ENCODE measurements around the gene JDP2. TPM values are rescaled to one million over a fixed set of nuclear protein-coding genes. Genes with fewer than 3 reads are reported as not detected.

The JDP2 gene
- total and polyA plus RNA-seq, 2 of the 4 experiments (the other 2 are of a cell fraction) = 35.7 to 38.4 TPM

- H3K9me3 ChIP-seq (ENCODE audit: control insufficient read depth, insufficient read depth, low read length) = no peaks in the 10 kb centered on the region
- ChIA-PET CTCF (no interaction called here), POLR2A (ENCODE audit: unreplicated experiment) (no interaction called here)
- H3K4me3 ChIP-seq (ENCODE audit: insufficient read depth, low read depth, low read length) = no peak overlapping the region
- no peak overlapping the region for H4K5ac ChIP-seq (ENCODE audit: low read depth, low read length)
- no peaks in the 10 kb centered on the region for H4K20me1 ChIP-seq (ENCODE audit: insufficient read depth, low read length)
- H3K23ac ChIP-seq (ENCODE audit: low read depth, low read length) = no peak overlapping the region
- H3K4ac ChIP-seq (ENCODE audit: low read depth, low read length) = no peak overlapping the region
- H3K4me1 ChIP-seq (ENCODE audit: control insufficient read depth, insufficient read depth, low read length) = no peaks in the 10 kb centered on the region
- TF ChIP-seq MAFK (IDR thresholded peaks at IDR 0.05; ENCODE audit: low read depth, low read length) (no peak), CTCF (conservative IDR thresholded peaks at IDR 0.05; ENCODE audit: low read depth, low read length) (no peak), CHD1 (IDR thresholded peaks at IDR 0.05; ENCODE audit: low read depth, low read length) (no peak), POLR2A (IDR thresholded peaks at IDR 0.05; ENCODE audit: low read depth, low read length) (no peak), SMC3 (IDR thresholded peaks at IDR 0.05; ENCODE audit: low read depth, low read length) (no peak), CEBPB (IDR thresholded peaks at IDR 0.05; ENCODE audit: low read depth, low read length) (no peak), NFE2L2 (IDR thresholded peaks at IDR 0.05; ENCODE audit: low read depth, low read length) (no peak), FOS (IDR thresholded peaks at IDR 0.05; ENCODE audit: low read depth, low read length) (no peak), MXI1 (IDR thresholded peaks at IDR 0.05; ENCODE audit: borderline replicate concordance, low read depth, low read length) (no peak), RCOR1 (IDR thresholded peaks at IDR 0.05; ENCODE audit: insufficient replicate concordance, low read length) (no peak), RAD21 (IDR thresholded peaks at IDR 0.05; ENCODE audit: low read length) (no peak), MAZ (IDR thresholded peaks at IDR 0.05; ENCODE audit: borderline replicate concordance, low read depth, low read length) (no peak), BHLHE40 (IDR thresholded peaks at IDR 0.05; ENCODE audit: low read depth, low read length) (no peak), RFX5 (IDR thresholded peaks at IDR 0.05; ENCODE audit: low read depth, low read length) (no peak)
- TF ChIP-seq, protein P1, sequence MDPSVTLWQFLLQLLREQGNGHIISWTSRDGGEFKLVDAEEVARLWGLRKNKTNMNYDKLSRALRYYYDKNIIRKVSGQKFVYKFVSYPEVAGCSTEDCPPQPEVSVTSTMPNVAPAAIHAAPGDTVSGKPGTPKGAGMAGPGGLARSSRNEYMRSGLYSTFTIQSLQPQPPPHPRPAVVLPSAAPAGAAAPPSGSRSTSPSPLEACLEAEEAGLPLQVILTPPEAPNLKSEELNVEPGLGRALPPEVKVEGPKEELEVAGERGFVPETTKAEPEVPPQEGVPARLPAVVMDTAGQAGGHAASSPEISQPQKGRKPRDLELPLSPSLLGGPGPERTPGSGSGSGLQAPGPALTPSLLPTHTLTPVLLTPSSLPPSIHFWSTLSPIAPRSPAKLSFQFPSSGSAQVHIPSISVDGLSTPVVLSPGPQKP (IDR thresholded peaks at IDR 0.05; ENCODE audit: borderline replicate concordance, low read depth, low read length) = no peak
- TF ChIP-seq, protein P2, sequence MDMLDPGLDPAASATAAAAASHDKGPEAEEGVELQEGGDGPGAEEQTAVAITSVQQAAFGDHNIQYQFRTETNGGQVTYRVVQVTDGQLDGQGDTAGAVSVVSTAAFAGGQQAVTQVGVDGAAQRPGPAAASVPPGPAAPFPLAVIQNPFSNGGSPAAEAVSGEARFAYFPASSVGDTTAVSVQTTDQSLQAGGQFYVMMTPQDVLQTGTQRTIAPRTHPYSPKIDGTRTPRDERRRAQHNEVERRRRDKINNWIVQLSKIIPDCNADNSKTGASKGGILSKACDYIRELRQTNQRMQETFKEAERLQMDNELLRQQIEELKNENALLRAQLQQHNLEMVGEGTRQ (IDR thresholded peaks at IDR 0.05; ENCODE audit: low read depth, low read length) = no peak
- no peak overlapping the region for H2BK15ac ChIP-seq (ENCODE audit: low read depth, low read length)
- in situ Hi-C loops (cut with MboI; ENCODE audit: low sequenced_read_pairs) = no loop called here
- no peak for ATAC-seq (ENCODE audit: low read depth)
- no TSS peak for BruUV-seq (replicated peaks)
- H3K79me1 ChIP-seq (ENCODE audit: low read depth in 1 of 2, low read length in 2 of 2) = no peaks in the 10 kb centered on the region
- no peak overlapping the region for H3K14ac ChIP-seq (replicated peaks; ENCODE audit: low read depth, low read length)
- no peak overlapping the region for H3K56ac ChIP-seq (ENCODE audit: extremely low read depth, insufficient read depth, low read length)
- H3K36me3 ChIP-seq (ENCODE audit: control insufficient read depth, insufficient read depth, low read length) = no peaks in the 10 kb centered on the region
- WGBS, 2 experiments (ENCODE audit: extremely low coverage in 2 of 2, insufficient read length in 1 of 2) = no CpG with 5 or more reads among the region's 11 CpGs
- H2BK5ac ChIP-seq (ENCODE audit: low read depth, low read length, poor library complexity, severe bottlenecking) = no peak overlapping the region
- no peak overlapping the region for H2BK120ac ChIP-seq (ENCODE audit: low read depth, low read length)
- intact Hi-C loops (cut with micrococcal nuclease) = no loop called here
- H3K27me3 ChIP-seq (ENCODE audit: control insufficient read depth, insufficient read depth, low read length) = peaks cover 8% of the 10 kb centered on the region
- no peak overlapping the region for H2BK20ac ChIP-seq (ENCODE audit: low read depth, low read length)
- no peak overlapping the region for H2AK9ac ChIP-seq (replicated peaks; ENCODE audit: low read depth, low read length, poor library complexity)
- no peak overlapping the region for H4K8ac ChIP-seq (ENCODE audit: low read depth in 2 of 2, low read length in 2 of 2)
- DNase-seq = no peak
- H3K27ac ChIP-seq (ENCODE audit: insufficient read depth, low read length) = no peak overlapping the region
- no peak overlapping the region for H3K4me2 ChIP-seq (ENCODE audit: low read depth, low read length)
- H3K9ac ChIP-seq (ENCODE audit: low read depth, low read length) = no peak overlapping the region
- H2AFZ ChIP-seq (replicated peaks; ENCODE audit: low read length, poor library complexity) = no peak overlapping the region
- no peak overlapping the region for H4K91ac ChIP-seq (ENCODE audit: insufficient read depth, low read depth, low read length)
- dilution Hi-C loops (cut with HindIII; ENCODE audit: low sequenced_read_pairs, unreplicated experiment) = no loop called here
- H3K9me1 ChIP-seq (ENCODE audit: insufficient read depth, low read length) = no peaks in the 10 kb centered on the region
- H3K18ac ChIP-seq (ENCODE audit: low read depth, low read length) = no peak overlapping the region
- no peak overlapping the region for H2AK5ac ChIP-seq (ENCODE audit: low read depth, low read length)
These were observed 69.9 kb downstream of the JDP2 start for GRCh38 chr14:75497701-75498100.
